ENCODE results near the gene MYOZ1.
"Not testable (repeated sequence)": the region's sequence is repeated elsewhere in the genome, so short reads cannot be mapped to it uniquely, and the experiment has no call there.

- TF ChIP-seq POLR2A (IDR thresholded peaks at IDR 0.05; ENCODE audit: low read length); GATA1 (IDR thresholded peaks at IDR 0.05; ENCODE audit: low read depth, low read length): not testable (repeated sequence)
Measured at GRCh38 chr10:73664156-73665040, 23.1 kb upstream of the MYOZ1 start.

All from erythroblast (primary cell).